Measurements from ENCODE around the gene TIMM29. TPM values are rescaled to one million over a fixed set of nuclear protein-coding genes. Genes with fewer than 3 reads are reported as not detected.

Gene TIMM29
- total RNA-seq, 1 experiment from 2014 or later = 23.4 TPM

DNA sequence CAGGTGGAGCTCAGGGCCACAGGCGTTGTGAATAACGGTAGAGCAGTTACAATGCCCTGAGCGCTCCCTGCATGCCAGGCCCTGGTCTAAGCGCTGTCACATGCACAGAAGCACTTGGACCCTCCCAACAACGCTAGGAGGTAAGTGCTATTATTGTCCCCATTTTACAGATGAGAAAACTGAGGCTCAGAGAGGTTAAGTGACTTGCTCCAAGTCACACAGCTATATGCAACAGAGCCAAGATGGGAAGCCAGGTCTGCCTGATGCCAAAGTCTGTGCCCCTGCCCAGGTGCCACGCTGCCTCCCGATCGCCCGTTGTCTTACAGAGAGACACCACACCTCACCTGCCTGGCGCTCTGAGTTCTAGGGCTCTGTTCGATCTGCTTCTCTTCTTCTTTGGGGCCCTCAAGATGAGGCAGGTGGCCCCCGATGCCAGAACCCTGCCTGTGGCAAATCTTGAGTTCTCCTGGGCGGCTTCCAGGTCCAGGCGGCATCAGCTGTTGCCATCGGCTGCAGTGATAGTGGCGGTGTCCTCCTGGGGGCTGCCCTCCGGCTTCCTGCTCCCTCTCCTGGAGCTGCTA is 20.1 kb upstream of the TIMM29 start:
- 0 out of 2 replicates have a peak, but pooled peaks cover 2% of the 10 kb centered on the region for H3K27me3 Mint-ChIP-seq (ENCODE audit: low read depth)
- H3K36me3 Mint-ChIP-seq (ENCODE audit: insufficient read depth in 1 of 3, low read depth in 3 of 3) = peaks cover 18 to 55% (median 48%) of the 10 kb centered on the region in 3 experiments; a peak in 6 of 7 replicates

More for the DNA sequence above, 20.1 kb upstream of the TIMM29 start:
- Histone ChIP-seq H2AK5ac (ENCODE audit: insufficient read length, low read length) (no peak overlapping the region), H3K9ac (ENCODE audit: extremely low read depth, insufficient read length, low read length) (no peak overlapping the region), H3K56ac (ENCODE audit: insufficient read length, low read depth, low read length) (no peak overlapping the region), H3K14ac (ENCODE audit: insufficient read depth, low read length) (no peak overlapping the region), H4K5ac (ENCODE audit: insufficient read length, low read depth, low read length) (no peak overlapping the region), H4K20me1 (ENCODE audit: control insufficient read depth, insufficient read depth, insufficient read length) (no peaks in the 10 kb centered on the region), H3K27me3 (ENCODE audit: insufficient read depth, low read length) (no peaks in the 10 kb centered on the region), H2BK5ac (ENCODE audit: insufficient read length, low read length) (no peak overlapping the region), H3K4me1 (ENCODE audit: insufficient read depth, low read length) (no peaks in the 10 kb centered on the region), H3K79me2 (ENCODE audit: insufficient read depth, low read length) (no peaks in the 10 kb centered on the region; the same call in 1 of the 2 replicates), H4K8ac (replicated peaks; ENCODE audit: insufficient read length, low read depth, low read length) (no peak overlapping the region), H2BK20ac (ENCODE audit: low read depth, low read length, poor library complexity, severe bottlenecking) (no peak overlapping the region), H3K18ac (ENCODE audit: insufficient read length, low read depth, low read length) (no peak overlapping the region), H3K4ac (ENCODE audit: low read depth, low read length) (no peak overlapping the region), H4K91ac (ENCODE audit: insufficient read length, low read depth, low read length) (no peak overlapping the region), H3K23ac (ENCODE audit: insufficient read length, low read depth, low read length) (no peak overlapping the region), H3K9me3 (ENCODE audit: control insufficient read depth, low read depth, low read length) (no peaks in the 10 kb centered on the region), H3K79me1 (ENCODE audit: insufficient read depth, low read depth, low read length, poor library complexity, severe bottlenecking) (no peaks in the 10 kb centered on the region), H3K23me2 (ENCODE audit: insufficient read length, low read depth, low read length, poor library complexity, severe bottlenecking) (no peaks in the 10 kb centered on the region), H2BK15ac (ENCODE audit: low read depth, low read length) (no peak overlapping the region), H3K4me2 (ENCODE audit: insufficient read depth, insufficient read length, low read length) (no peak overlapping the region), H2BK120ac (ENCODE audit: low read depth, low read length, poor library complexity, severe bottlenecking) (no peak overlapping the region), H2BK12ac (ENCODE audit: insufficient read length, low read depth, low read length) (no peak overlapping the region), H2AFZ (ENCODE audit: low read length) (no peak overlapping the region), H3T11ph (ENCODE audit: low read length) (no peak overlapping the region), H3K27ac (ENCODE audit: insufficient read length, low read depth, low read length) (no peak overlapping the region)
- no peak overlapping the region for H3K4me3 Mint-ChIP-seq
- no peak overlapping the region for H3K27ac Mint-ChIP-seq
- TF ChIP-seq, protein P1, sequence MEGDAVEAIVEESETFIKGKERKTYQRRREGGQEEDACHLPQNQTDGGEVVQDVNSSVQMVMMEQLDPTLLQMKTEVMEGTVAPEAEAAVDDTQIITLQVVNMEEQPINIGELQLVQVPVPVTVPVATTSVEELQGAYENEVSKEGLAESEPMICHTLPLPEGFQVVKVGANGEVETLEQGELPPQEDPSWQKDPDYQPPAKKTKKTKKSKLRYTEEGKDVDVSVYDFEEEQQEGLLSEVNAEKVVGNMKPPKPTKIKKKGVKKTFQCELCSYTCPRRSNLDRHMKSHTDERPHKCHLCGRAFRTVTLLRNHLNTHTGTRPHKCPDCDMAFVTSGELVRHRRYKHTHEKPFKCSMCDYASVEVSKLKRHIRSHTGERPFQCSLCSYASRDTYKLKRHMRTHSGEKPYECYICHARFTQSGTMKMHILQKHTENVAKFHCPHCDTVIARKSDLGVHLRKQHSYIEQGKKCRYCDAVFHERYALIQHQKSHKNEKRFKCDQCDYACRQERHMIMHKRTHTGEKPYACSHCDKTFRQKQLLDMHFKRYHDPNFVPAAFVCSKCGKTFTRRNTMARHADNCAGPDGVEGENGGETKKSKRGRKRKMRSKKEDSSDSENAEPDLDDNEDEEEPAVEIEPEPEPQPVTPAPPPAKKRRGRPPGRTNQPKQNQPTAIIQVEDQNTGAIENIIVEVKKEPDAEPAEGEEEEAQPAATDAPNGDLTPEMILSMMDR (conservative IDR thresholded peaks at IDR 0.05) = no peak
- H3K9me3 Mint-ChIP-seq = no peaks in the 10 kb centered on the region
- peak; percentile 17 for DNase-seq
- no CpG with 5 or more reads among the region's 17 CpGs for WGBS (ENCODE audit: extremely low coverage, insufficient read length, low lambda C conversion rate)
- H3K4me1 Mint-ChIP-seq = no peaks in the 10 kb centered on the region
